Measurements from ENCODE around the gene LYPD1.

LYPD1 gene

DNA sequence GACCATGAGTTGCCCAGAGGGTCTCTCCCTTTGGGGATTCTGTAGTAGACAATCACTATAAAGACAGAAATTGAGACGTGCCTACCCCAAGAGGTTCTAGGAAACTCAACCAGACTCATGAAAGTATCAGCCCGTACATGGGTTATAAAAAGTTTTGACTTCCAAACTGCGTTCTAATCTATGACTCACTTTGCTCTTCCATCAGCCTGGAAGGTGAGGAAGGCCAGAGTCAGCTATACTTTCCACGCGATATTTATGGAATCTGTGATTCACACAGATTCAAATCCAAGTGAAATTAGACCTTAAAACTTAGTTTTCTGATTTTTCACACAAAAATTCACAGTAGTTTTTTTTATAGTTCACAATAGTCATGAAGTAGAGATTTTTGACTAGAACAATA is 7.7 kb upstream of the LYPD1 start:
- Histone ChIP-seq H3K27ac (ENCODE audit: extremely low read depth, low read depth, low read length) (no peak overlapping the region), H3K4me1 (ENCODE audit: control insufficient read depth, insufficient read depth, low read length) (peaks cover under 1% of the 10 kb centered on the region; the same call in 1 of the 2 replicates), H3K36me3 (ENCODE audit: control insufficient read depth in 2 of 2, insufficient read depth in 1 of 2, low read length in 2 of 2) (no peaks in the 10 kb centered on the region), H3K4me3 (ENCODE audit: low read depth, low read length) (no peak overlapping the region), H3K9me3 (ENCODE audit: control insufficient read depth, insufficient read depth, low read depth, low read length) (no peaks in the 10 kb centered on the region)
- TF ChIP-seq ZNF16 (tag by site-specific recombination; IDR thresholded peaks at IDR 0.05; ENCODE audit: low read depth): no peak
- no peak for TF ChIP-seq ZNF701 (tag by site-specific recombination; IDR thresholded peaks at IDR 0.05)
- no peak for TF ChIP-seq ZNF423 (tag by site-specific recombination; IDR thresholded peaks at IDR 0.05)
- TF ChIP-seq, protein P1, sequence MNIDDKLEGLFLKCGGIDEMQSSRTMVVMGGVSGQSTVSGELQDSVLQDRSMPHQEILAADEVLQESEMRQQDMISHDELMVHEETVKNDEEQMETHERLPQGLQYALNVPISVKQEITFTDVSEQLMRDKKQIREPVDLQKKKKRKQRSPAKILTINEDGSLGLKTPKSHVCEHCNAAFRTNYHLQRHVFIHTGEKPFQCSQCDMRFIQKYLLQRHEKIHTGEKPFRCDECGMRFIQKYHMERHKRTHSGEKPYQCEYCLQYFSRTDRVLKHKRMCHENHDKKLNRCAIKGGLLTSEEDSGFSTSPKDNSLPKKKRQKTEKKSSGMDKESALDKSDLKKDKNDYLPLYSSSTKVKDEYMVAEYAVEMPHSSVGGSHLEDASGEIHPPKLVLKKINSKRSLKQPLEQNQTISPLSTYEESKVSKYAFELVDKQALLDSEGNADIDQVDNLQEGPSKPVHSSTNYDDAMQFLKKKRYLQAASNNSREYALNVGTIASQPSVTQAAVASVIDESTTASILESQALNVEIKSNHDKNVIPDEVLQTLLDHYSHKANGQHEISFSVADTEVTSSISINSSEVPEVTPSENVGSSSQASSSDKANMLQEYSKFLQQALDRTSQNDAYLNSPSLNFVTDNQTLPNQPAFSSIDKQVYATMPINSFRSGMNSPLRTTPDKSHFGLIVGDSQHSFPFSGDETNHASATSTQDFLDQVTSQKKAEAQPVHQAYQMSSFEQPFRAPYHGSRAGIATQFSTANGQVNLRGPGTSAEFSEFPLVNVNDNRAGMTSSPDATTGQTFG (tag by site-specific recombination; IDR thresholded peaks at IDR 0.05; ENCODE audit: borderline replicate concordance): no peak
- no peak for TF ChIP-seq SETDB1 (IDR thresholded peaks at IDR 0.05; ENCODE audit: insufficient read length, low read length)
- no peak for TF ChIP-seq ZNF10 (tag by site-specific recombination; IDR thresholded peaks at IDR 0.05)
- no peak for TF ChIP-seq TCF7L2 (IDR thresholded peaks at IDR 0.05; ENCODE audit: borderline replicate concordance, low read depth, low read length)
- no peak for TF ChIP-seq ZFP3 (tag by site-specific recombination; IDR thresholded peaks at IDR 0.05; ENCODE audit: low read depth)
- no peak for TF ChIP-seq KLF1 (tag by site-specific recombination; IDR thresholded peaks at IDR 0.05)
- no peak for TF ChIP-seq SALL2 (tag by site-specific recombination; IDR thresholded peaks at IDR 0.05; ENCODE audit: borderline replicate concordance)
- no peak for TF ChIP-seq ZNF776 (tag by site-specific recombination; IDR thresholded peaks at IDR 0.05; ENCODE audit: borderline replicate concordance)
- TF ChIP-seq MYNN (tag by site-specific recombination; IDR thresholded peaks at IDR 0.05; ENCODE audit: borderline replicate concordance): no peak
- TF ChIP-seq ZBTB8A (tag by site-specific recombination; IDR thresholded peaks at IDR 0.05): no peak
- ChIA-PET CTCF (interaction anchor here (0.7 to 2.1 kb wide), 6 partner anchors 8 to 494 kb away, joined by 3 to 7 read pairs (median 3); no protein-coding TSS in a partner anchor), POLR2A (no interaction called here)

GRCh38 chr2:132676999-132677398 is 7.0 kb upstream of the LYPD1 start:
- no peak for TF ChIP-seq ZNF423 (tag by site-specific recombination; IDR thresholded peaks at IDR 0.05)
- no peak for TF ChIP-seq ZNF843 (tag by site-specific recombination; IDR thresholded peaks at IDR 0.05)
- TF ChIP-seq ZNF473 (tag by site-specific recombination; IDR thresholded peaks at IDR 0.05): no peak
- no peak for TF ChIP-seq ZBTB7A (tag by site-specific recombination; IDR thresholded peaks at IDR 0.05; ENCODE audit: low read depth)
- TF ChIP-seq ZFP69B (tag by site-specific recombination; IDR thresholded peaks at IDR 0.05): no peak
- TF ChIP-seq ZNF626 (tag by site-specific recombination; IDR thresholded peaks at IDR 0.05): no peak
- no peak for TF ChIP-seq HOXA7 (CRISPR knock-in tag; IDR thresholded peaks at IDR 0.05; ENCODE audit: borderline replicate concordance)
- no peak for TF ChIP-seq ZNF354C (tag by site-specific recombination; IDR thresholded peaks at IDR 0.05; ENCODE audit: borderline replicate concordance, low read depth)
- TF ChIP-seq ZNF292 (tag by site-specific recombination; IDR thresholded peaks at IDR 0.05; ENCODE audit: borderline replicate concordance, low read depth): no peak
- no peak for TF ChIP-seq HIC1 (tag by site-specific recombination; IDR thresholded peaks at IDR 0.05)
- no peak for TF ChIP-seq ZNF184 (tag by site-specific recombination; IDR thresholded peaks at IDR 0.05)
- no peak for TF ChIP-seq ZBTB20 (tag by site-specific recombination; IDR thresholded peaks at IDR 0.05)
- TF ChIP-seq SP7 (tag by site-specific recombination; IDR thresholded peaks at IDR 0.05): no peak
- Histone ChIP-seq H3K4me1 (ENCODE audit: control insufficient read depth, insufficient read depth, low read length) (peaks cover 3% of the 10 kb centered on the region; the same call in 1 of the 2 replicates), H3K27ac (ENCODE audit: extremely low read depth, low read depth, low read length) (no peak overlapping the region), H3K9me3 (ENCODE audit: control insufficient read depth, insufficient read depth, low read depth, low read length) (no peaks in the 10 kb centered on the region), H3K4me3 (ENCODE audit: low read depth, low read length) (no peak overlapping the region), H3K36me3 (ENCODE audit: control insufficient read depth in 2 of 2, insufficient read depth in 1 of 2, low read length in 2 of 2) (no peaks in the 10 kb centered on the region)
- ChIA-PET CTCF (interaction anchor here (0.7 to 2.1 kb wide), 7 partner anchors 8 to 494 kb away, joined by 3 to 7 read pairs (median 3); no protein-coding TSS in a partner anchor), POLR2A (no interaction called here)
